GM19238 (cell line): ENCODE data around the gene THYN1.
"Not testable (repeated sequence)": the region's sequence is repeated elsewhere in the genome, so short reads cannot be mapped to it uniquely, and the experiment has no call there.

Source experiments
- DNase-seq: peaks from one replicate; pipeline ENCODE4 v3.0.0; 2011; ENCODE audit warnings: low spot score; ENCODE audit not compliant: insufficient read length

The THYN1 gene

GRCh38 chr11:134253188-134253993 lies at the start of gene THYN1, which contains the start of gene ACAD8:
THYN1 (minus strand) TSS chr11:134253352; CDS start chr11:134252882, 470 bp downstream.
ACAD8 (plus strand) TSS chr11:134253568; CDS start chr11:134253601, 33 bp downstream.
- DNase-seq = peak; percentile 95

- no peak for DNase-seq
Measured at GRCh38 chr11:134294664-134295063, 41.5 kb upstream of the THYN1 start.

GRCh38 chr11:134293119-134294113 lies 40.3 kb upstream of the THYN1 start:
- DNase-seq = no peak

GRCh38 chr11:134292661-134293060 lies 39.5 kb upstream of the THYN1 start:
- no peak for DNase-seq

DNA sequence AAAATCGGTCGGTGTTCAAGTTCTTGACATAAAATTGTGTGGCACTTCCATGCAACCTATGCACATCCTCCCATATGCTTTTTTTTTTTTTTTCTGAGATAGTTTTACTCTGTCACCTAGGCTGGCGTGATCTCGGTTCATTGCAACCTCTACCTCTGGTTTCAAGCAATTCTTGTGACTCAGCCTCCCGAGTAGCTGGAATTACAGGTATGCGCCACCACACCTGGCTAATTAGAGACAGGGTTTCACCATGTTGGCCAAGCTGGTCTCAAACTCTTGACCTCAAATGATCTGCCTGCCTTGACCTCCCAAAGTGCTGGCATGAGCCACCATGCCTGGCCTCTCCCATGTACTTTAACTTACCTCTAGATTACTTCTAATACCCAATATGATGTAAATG lies 38.0 kb upstream of the THYN1 start:
- no peak for DNase-seq

DNA sequence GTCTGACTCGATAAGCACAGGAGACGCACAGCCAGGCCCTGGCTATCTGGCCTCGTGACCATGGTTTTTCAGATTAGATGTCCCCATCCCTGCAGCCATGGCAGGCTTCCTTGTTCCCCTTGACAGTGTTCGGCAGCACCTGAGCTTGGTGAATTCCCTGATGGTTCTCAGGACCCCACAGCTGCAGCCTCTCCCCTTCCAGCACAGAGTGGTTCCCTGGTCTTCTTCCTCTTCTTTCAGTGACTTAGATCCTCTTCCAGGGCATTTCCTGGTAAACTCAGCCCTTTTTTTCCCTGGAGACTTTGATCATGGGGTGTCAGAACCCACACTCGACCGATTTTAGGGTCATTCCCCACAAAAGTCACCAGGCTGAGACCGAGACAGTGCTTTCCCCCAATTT lies 37.5 kb upstream of the THYN1 start:
- DNase-seq = no peak

GRCh38 chr11:134289789-134290188 lies 36.6 kb upstream of the THYN1 start:
- DNase-seq = no peak

- DNase-seq = no peak
Measured at GRCh38 chr11:134289167-134289566, 36.0 kb upstream of the THYN1 start.

DNA sequence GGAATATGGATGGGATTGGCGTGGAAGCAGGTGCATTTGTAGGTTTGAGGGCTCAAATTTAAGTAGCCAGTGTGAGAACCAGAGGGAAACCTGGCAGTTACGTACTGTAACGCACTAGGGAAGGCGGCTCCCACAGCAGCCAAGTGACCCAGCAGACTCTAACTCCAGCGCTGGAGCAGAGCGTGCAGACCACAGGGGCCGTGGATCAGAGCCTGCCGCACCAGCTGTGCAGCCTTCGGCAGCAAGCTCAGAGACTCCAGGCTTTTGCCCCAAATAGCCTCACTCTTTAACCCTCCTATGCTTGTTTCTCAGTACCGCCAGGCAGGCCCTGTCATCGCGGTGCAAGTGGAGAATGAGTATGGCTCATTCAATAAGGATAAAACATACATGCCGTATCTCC lies 35.3 kb upstream of the THYN1 start:
- no peak for DNase-seq

- no peak for DNase-seq
Measured at GRCh38 chr11:134287561-134287960, 34.4 kb upstream of the THYN1 start.

DNA sequence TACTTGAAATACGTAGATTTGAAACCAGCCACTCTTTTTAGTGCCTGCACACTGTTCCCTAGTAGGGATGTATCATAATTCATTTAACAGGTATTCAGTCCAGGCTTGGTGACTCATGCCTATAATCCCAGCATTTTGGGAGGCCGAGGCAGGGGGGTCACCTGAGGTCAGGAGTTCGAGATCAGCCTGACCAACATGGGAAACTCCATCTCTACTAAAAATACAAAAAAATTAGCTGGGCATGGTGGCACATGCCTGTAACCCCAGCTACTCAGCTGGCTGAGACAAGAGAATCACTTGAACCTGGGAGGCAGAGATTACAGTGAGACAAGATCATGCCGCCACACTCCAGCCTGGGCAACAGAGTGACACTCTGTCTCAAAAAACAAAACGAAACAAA lies 31.2 kb upstream of the THYN1 start:
- DNase-seq = not testable (repeated sequence)

DNA sequence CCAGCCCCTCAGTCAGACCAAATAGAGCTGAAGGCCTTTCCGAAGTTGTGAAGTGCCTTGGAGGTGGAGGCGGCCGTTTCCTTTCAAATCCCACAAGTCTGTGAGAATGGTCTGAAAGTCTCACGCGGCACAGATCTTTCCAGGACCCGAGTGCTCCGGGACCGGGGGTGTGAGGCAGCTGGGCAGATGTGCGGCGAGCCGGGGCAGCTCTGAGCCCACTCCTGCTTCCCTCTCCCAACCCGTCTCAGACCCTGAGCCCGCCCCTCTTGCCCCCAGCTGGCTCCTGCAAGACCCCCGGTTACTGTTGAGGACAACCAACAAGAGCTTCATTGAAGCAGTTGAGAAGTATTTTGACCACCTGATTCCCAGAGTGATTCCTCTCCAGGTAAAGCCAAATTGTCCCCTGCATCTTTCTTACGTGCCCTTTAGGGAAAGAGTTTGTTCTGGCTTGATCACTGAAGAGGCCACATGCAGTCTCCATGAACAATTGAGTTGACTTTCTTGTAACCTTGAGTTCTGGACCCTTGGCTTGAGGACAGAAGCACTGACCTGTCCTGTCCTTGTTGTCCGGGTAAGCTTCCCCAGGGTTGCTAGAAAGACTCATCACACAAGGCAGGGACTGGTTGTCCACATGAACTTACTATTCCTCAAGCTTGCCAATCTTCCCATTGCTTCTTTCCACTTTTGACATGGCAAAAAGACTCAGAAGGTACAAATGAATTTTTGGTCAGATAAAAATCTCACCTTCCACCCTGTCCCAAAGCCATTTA lies 30.5 kb upstream of the THYN1 start:
- no peak for DNase-seq

DNA sequence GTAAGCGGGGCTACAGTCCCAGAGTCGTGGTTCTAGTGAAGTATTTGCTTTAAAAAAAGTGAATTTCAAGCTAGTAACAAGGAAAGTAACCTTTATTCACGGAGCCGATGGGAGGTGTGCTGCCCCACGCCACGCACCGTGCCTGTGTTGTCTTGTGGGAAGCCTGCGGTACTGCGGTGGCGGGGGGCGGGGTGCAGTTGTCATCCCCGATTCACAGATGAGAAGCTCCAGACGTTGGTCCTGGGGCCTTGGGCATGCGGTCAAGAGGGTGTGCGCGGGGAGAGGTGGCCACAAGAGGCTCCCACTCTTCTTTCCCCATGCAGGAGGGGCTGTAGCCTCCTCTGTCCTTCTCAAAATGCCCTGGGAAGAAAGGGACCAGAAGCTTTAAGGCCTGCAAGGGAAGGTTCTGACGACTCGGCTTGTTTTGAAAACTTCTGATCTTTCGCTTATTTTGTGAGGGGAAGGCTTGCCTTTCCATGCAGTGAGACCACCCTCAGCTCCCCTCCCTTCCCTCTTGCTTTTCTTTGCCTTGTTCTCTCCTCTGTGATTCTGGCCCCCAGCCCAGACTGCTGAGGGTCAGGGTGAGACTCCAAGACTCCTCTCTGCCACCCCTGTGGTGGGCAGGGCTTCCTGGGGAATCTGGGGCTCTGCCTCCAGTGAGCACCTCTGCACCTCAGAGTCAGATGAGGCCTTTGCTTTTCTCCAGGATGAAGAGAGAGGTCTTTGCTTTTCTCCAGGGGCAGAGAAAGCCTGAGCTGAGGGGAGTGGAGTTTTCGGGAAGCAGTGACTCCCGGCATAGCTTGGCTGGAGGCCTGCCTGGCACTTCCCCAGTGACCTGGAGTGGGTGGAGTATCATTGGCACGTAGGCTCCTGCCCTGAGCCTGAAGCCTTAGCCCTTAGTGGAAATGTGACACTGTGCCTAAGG lies 29.2 kb upstream of the THYN1 start:
- DNase-seq = no peak

DNA sequence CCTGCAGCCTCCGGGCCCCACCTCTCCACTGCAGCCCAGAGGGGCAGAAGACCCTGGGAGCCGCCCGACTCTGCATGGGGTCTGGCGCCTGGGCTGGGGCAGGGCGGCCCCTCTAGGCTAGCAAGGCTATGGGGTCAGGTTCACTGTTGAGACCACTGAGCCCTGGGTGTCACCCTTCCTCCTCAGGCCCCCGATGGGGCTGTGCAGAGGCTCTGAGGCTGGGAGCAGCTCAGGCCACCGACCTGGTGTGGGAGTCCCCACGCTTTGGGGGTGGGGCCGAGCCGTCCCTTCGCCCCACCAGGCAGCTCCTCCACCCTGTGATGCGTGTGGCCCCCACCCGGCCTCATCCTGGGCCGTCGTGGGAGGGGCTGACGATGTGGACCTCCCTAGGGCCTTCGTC lies 28.5 kb upstream of the THYN1 start:
- DNase-seq = not testable (repeated sequence)

- no peak for DNase-seq
Measured at GRCh38 chr11:134278356-134278755, 25.2 kb upstream of the THYN1 start.

DNA sequence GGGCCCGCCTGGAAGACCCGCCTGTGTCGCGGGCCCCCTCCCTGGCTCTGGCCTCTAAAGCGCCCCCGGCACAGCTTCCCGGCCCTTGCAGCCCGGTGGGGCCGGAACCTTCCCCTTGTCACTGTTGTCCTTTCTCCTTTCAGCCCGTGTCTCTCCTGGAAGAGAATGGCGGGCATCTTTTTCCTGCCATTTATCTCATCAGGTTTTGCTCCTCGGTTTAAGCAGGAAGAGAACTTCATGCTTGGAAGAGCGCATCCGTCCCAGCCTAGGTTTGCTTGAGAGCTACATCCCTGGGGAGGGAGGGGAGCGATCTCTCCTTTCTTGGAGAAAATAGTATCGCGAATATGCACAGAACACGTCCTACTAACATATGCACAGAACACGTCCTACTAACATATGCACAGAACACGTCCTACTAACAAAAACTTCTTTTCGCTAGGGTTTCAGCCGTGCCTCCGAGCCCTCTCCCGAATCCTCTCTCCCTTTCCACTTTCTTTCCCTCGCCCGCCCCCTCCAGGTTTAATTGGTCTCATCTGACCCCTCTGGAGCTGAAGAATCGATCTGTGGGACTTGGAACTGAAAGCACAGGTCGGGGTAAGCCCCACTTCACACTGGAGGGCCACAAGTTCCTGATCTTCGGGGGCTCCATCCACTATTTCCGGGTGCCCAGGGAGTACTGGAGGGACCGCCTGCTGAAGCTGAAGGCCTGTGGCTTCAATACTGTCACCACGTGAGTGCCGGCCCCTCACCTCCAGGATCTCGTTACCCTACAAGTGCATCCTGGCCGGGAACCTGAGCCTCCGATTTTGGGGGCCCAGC lies 24.2 kb upstream of the THYN1 start:
- DNase-seq = no peak

- no peak for DNase-seq
Measured at GRCh38 chr11:134276396-134277182, 23.4 kb upstream of the THYN1 start.

GRCh38 chr11:134275534-134276395 lies 22.6 kb upstream of the THYN1 start, which contains the start of gene GLB1L3:
GLB1L3 (plus strand) TSS chr11:134276379; CDS start chr11:134276741, 362 bp downstream.
- DNase-seq = no peak
